HG02943 (cell line): ENCODE measurements around the gene FRAS1.
A peak's percentile ranks its signal among the peaks of the same experiment; 100 is the strongest.
"Not testable (repeated sequence)": the region's sequence is repeated elsewhere in the genome, so short reads cannot be mapped to it uniquely, and the experiment has no call there.

Experiments used
- ATAC-seq: cut with Tn5 transposase; IDR thresholded peaks from one replicate; pipeline ENCODE4 v1.9.1; 2021; ENCODE audit warnings: mild to moderate bottlenecking, low read depth, moderate library complexity; ENCODE audit not compliant: unreplicated experiment

FRAS1 gene

GRCh38 chr4:78410225-78410624, 353.1 kb downstream of the FRAS1 start:
- ATAC-seq: no peak

- ATAC-seq: no peak
Measured at GRCh38 chr4:78410676-78411075, 353.6 kb downstream of the FRAS1 start.

- ATAC-seq: no peak
Measured at GRCh38 chr4:78414116-78414515, 357.0 kb downstream of the FRAS1 start.

GRCh38 chr4:78417603-78418002, 360.5 kb downstream of the FRAS1 start:
- no peak for ATAC-seq

GRCh38 chr4:78418406-78418805, 361.3 kb downstream of the FRAS1 start:
- no peak for ATAC-seq

- no peak for ATAC-seq
Measured at GRCh38 chr4:78423790-78424189, 366.7 kb downstream of the FRAS1 start.

GRCh38 chr4:78424461-78424860, 367.3 kb downstream of the FRAS1 start:
- ATAC-seq: no peak

- ATAC-seq: peak; percentile 61
Measured at GRCh38 chr4:78426972-78427371, 369.8 kb downstream of the FRAS1 start.

GRCh38 chr4:78428996-78429395, 371.9 kb downstream of the FRAS1 start:
- no peak for ATAC-seq

GRCh38 chr4:78432896-78433295, 375.8 kb downstream of the FRAS1 start:
- ATAC-seq: no peak

- ATAC-seq: no peak
Measured at GRCh38 chr4:78437608-78438088, 380.5 kb downstream of the FRAS1 start.

- no peak for ATAC-seq
Measured at GRCh38 chr4:78439328-78439727, 382.2 kb downstream of the FRAS1 start.

- no peak for ATAC-seq
Measured at GRCh38 chr4:78441756-78442155, 384.6 kb downstream of the FRAS1 start.

- no peak for ATAC-seq
Measured at GRCh38 chr4:78446619-78447018, 389.5 kb downstream of the FRAS1 start.

- no peak for ATAC-seq
Measured at GRCh38 chr4:78451407-78451806, 394.3 kb downstream of the FRAS1 start.

- ATAC-seq: no peak
Measured at GRCh38 chr4:78454016-78454415, 396.9 kb downstream of the FRAS1 start.

- ATAC-seq: no peak
Measured at GRCh38 chr4:78457751-78458150, 400.6 kb downstream of the FRAS1 start.

- ATAC-seq: no peak
Measured at GRCh38 chr4:78459327-78459726, 402.2 kb downstream of the FRAS1 start.

- ATAC-seq: no peak
Measured at GRCh38 chr4:78460368-78460767, 403.2 kb downstream of the FRAS1 start.

- no peak for ATAC-seq
Measured at GRCh38 chr4:78464265-78464664, 407.1 kb downstream of the FRAS1 start.

GRCh38 chr4:78467223-78467622, 410.1 kb downstream of the FRAS1 start:
- ATAC-seq: not testable (repeated sequence)

GRCh38 chr4:78468272-78468671, 411.1 kb downstream of the FRAS1 start:
- no peak for ATAC-seq

GRCh38 chr4:78476108-78476704, 419.1 kb downstream of the FRAS1 start:
- no peak for ATAC-seq
